IMR-90 (cell line): ENCODE results near the gene PITPNB. TPM values are rescaled to one million over a fixed set of nuclear protein-coding genes. Genes with fewer than 3 reads are reported as not detected.

Source experiments
- ATAC-seq: fragments of 200-7000 bp; cut with Tn5 transposase; 2 replicates; pipeline ENCODE4 v1.9.1; 2020; ENCODE audit warnings: low read depth, mild to moderate bottlenecking, moderate library complexity
- BruUV-seq: library from RNA; stranded (reverse); fragments of 400-500 nt; replicated peaks from 2 replicates; lab custom pipeline; 2021; lab: Mats Ljungman, UMichigan
- CTCF ChIA-PET: fragments of 300-600 bp; formaldehyde crosslinking; extraction: SDS; loops from one replicate; lab custom pipeline; 2021; ENCODE audit warnings: antibody characterized with exemption; lab: Yijun Ruan, JAX
- POLR2A ChIA-PET: fragments of 300-600 bp; sonication (Branson Sonifier 250); formaldehyde crosslinking; loops from one replicate; lab custom pipeline; 2022; ENCODE audit warnings: antibody characterized with exemption; ENCODE audit not compliant: unreplicated experiment; lab: Charles Lee
- DNase-seq: peaks from one replicate; pipeline ENCODE4 v3.0.0; 2013
- H2AFZ ChIP-seq: replicated peaks from 2 replicates; pipeline ENCODE3; 2013; ENCODE audit warnings: low read length, mild to moderate bottlenecking; ENCODE audit not compliant: poor library complexity
- H2AK5ac ChIP-seq: 2 replicates; pipeline ENCODE4 v1.6.1; 2013; ENCODE audit warnings: low read depth, low read length, inconsistent platforms
- H2AK9ac ChIP-seq: replicated peaks from 2 replicates; pipeline ENCODE3; 2013; ENCODE audit warnings: mild to moderate bottlenecking, low read depth, low read length, moderate library complexity; ENCODE audit not compliant: poor library complexity
- H2BK120ac ChIP-seq: 2 replicates; pipeline ENCODE4 v1.6.1; 2013; ENCODE audit warnings: low read depth, low read length, inconsistent platforms
- H2BK15ac ChIP-seq: 3 replicates; pipeline ENCODE4 v1.6.1; 2013; ENCODE audit warnings: low read depth, low read length, inconsistent platforms
- H2BK20ac ChIP-seq: 2 replicates; pipeline ENCODE4 v1.6.1; 2013; ENCODE audit warnings: low read depth, mild to moderate bottlenecking, inconsistent platforms, low read length, moderate library complexity
- H2BK5ac ChIP-seq: 2 replicates; pipeline ENCODE4 v1.6.1; 2013; ENCODE audit warnings: mild to moderate bottlenecking, low read depth, low read length, inconsistent platforms; ENCODE audit not compliant: poor library complexity, severe bottlenecking
- H3K14ac ChIP-seq: replicated peaks from 2 replicates; pipeline ENCODE4 v1.6.1; 2013; ENCODE audit warnings: low read depth, low read length, inconsistent platforms
- H3K18ac ChIP-seq: 2 replicates; pipeline ENCODE4 v1.6.1; 2013; ENCODE audit warnings: low read depth, low read length, control low read depth
- H3K23ac ChIP-seq: 2 replicates; pipeline ENCODE4 v1.6.1; 2013; ENCODE audit warnings: low read depth, low read length, inconsistent platforms
- H3K27ac ChIP-seq: 2 replicates; pipeline ENCODE4 v1.5.1; 2013; ENCODE audit warnings: mild to moderate bottlenecking, control low read depth, low read length; ENCODE audit not compliant: insufficient read depth
- H3K27me3 ChIP-seq: 2 replicates; pipeline ENCODE4 v1.6.1; 2013; ENCODE audit warnings: low read length; ENCODE audit not compliant: control insufficient read depth, insufficient read depth
- H3K36me3 ChIP-seq: 2 replicates; pipeline ENCODE4 v1.6.1; 2013; ENCODE audit warnings: low read length, mixed read lengths; ENCODE audit not compliant: control insufficient read depth, insufficient read depth
- H3K4ac ChIP-seq: 2 replicates; pipeline ENCODE4 v1.6.1; 2013; ENCODE audit warnings: low read depth, low read length, inconsistent platforms
- H3K4me1 ChIP-seq: 2 replicates; pipeline ENCODE4 v1.6.1; 2013; ENCODE audit warnings: low read length, mixed read lengths; ENCODE audit not compliant: control insufficient read depth, insufficient read depth
- H3K4me2 ChIP-seq: 2 replicates; pipeline ENCODE4 v1.6.1; 2013; ENCODE audit warnings: low read depth, mild to moderate bottlenecking, control low read depth, low read length, moderate library complexity
- H3K4me3 ChIP-seq: 2 replicates; pipeline ENCODE4 v1.5.1; 2013; ENCODE audit warnings: low read depth, mild to moderate bottlenecking, control low read depth, low read length, moderate library complexity; ENCODE audit not compliant: insufficient read depth
- H3K56ac ChIP-seq: 2 replicates; pipeline ENCODE4 v1.6.1; 2013; ENCODE audit warnings: low read length, inconsistent platforms; ENCODE audit not compliant: insufficient read depth; ENCODE audit errors: extremely low read depth
- H3K79me1 ChIP-seq, 2 experiments: 2 replicates each; pipeline ENCODE4 v1.6.1; 2013; ENCODE audit warnings: low read length in 2 of 2, inconsistent platforms in 1 of 2, low read depth in 1 of 2
- H3K9ac ChIP-seq: 2 replicates; pipeline ENCODE4 v1.6.1; 2013; ENCODE audit warnings: low read depth, low read length, control low read depth
- H3K9me1 ChIP-seq: 2 replicates; pipeline ENCODE4 v1.6.1; 2013; ENCODE audit warnings: low read length, inconsistent platforms; ENCODE audit not compliant: insufficient read depth
- H3K9me3 ChIP-seq: 2 replicates; pipeline ENCODE4 v1.6.1; 2013; ENCODE audit warnings: low read length; ENCODE audit not compliant: control insufficient read depth, insufficient read depth
- H4K20me1 ChIP-seq: 2 replicates; pipeline ENCODE4 v1.6.1; 2013; ENCODE audit warnings: low read length, inconsistent platforms; ENCODE audit not compliant: insufficient read depth
- H4K5ac ChIP-seq: 2 replicates; pipeline ENCODE4 v1.6.1; 2013; ENCODE audit warnings: mild to moderate bottlenecking, low read depth, low read length, control low read depth
- H4K8ac ChIP-seq, 2 experiments: 2 replicates each; pipeline ENCODE4 v1.6.1; 2013; ENCODE audit warnings: low read depth in 2 of 2, low read length in 2 of 2, control low read depth in 1 of 2, inconsistent platforms in 1 of 2
- H4K91ac ChIP-seq: 2 replicates; pipeline ENCODE4 v1.6.1; 2013; ENCODE audit warnings: low read depth, low read length, inconsistent platforms; ENCODE audit not compliant: insufficient read depth
- BHLHE40 ChIP-seq: fragments of 150-350 bp; IDR thresholded peaks from 2 replicates; pipeline ENCODE4 v1.6.1; 2016; ENCODE audit warnings: mild to moderate bottlenecking, low read depth, low read length
- CEBPB ChIP-seq: IDR thresholded peaks from 2 replicates; pipeline ENCODE4 v1.6.1; 2012; ENCODE audit warnings: low read depth, low read length, improper control_type of control experiment
- CHD1 ChIP-seq: IDR thresholded peaks from 2 replicates; pipeline ENCODE4 v1.6.1; 2012; ENCODE audit warnings: low read depth, low read length, improper control_type of control experiment
- FOS ChIP-seq: fragments of 150-350 bp; IDR thresholded peaks from 2 replicates; pipeline ENCODE4 v1.6.1; 2016; ENCODE audit warnings: low read depth, low read length
- MAFK ChIP-seq: IDR thresholded peaks from 2 replicates; pipeline ENCODE4 v1.6.1; 2012; ENCODE audit warnings: low read depth, low read length, improper control_type of control experiment
- MAZ ChIP-seq: IDR thresholded peaks from 2 replicates; pipeline ENCODE4 v1.6.1; 2012; ENCODE audit warnings: low read depth, mild to moderate bottlenecking, low read length, improper control_type of control experiment, moderate library complexity, borderline replicate concordance
- MXI1 ChIP-seq: IDR thresholded peaks from 2 replicates; pipeline ENCODE4 v1.6.1; 2012; ENCODE audit warnings: low read depth, mild to moderate bottlenecking, low read length, moderate library complexity, borderline replicate concordance
- NFE2L2 ChIP-seq: fragments of 150-350 bp; IDR thresholded peaks from 2 replicates; pipeline ENCODE4 v1.6.1; 2016; ENCODE audit warnings: low read depth, mild to moderate bottlenecking, low read length
- POLR2A ChIP-seq: IDR thresholded peaks from 2 replicates; pipeline ENCODE4 v1.6.1; 2012; ENCODE audit warnings: mild to moderate bottlenecking, low read depth, low read length
- RCOR1 ChIP-seq: IDR thresholded peaks from 2 replicates; pipeline ENCODE4 v1.6.1; 2012; ENCODE audit warnings: mild to moderate bottlenecking, low read length, improper control_type of control experiment; ENCODE audit not compliant: insufficient replicate concordance
- SMC3 ChIP-seq: fragments of 150-350 bp; IDR thresholded peaks from 2 replicates; pipeline ENCODE4 v1.6.1; 2016; ENCODE audit warnings: low read depth, mild to moderate bottlenecking, antibody characterized with exemption, low read length, moderate library complexity
- WGBS, 2 experiments: methylation state at CpG; one replicate each; pipeline versions ENCODE4 v1.1.5 to v1.1.7; 2013; ENCODE audit warnings: missing lambda C conversion rate in 2 of 2; ENCODE audit not compliant: insufficient read length in 1 of 2; ENCODE audit errors: extremely low coverage in 2 of 2; 5-methylcytosine and 5-hydroxymethylcytosine counted together
- dilution Hi-C: fragments of 300-500 bp; cut with HindIII; formaldehyde crosslinking; loops from one replicate; pipeline ENCODE4 v1.14.3; 2018; ENCODE audit warnings: low sequenced_read_pairs; ENCODE audit not compliant: unreplicated experiment
- in situ Hi-C: fragments of 300-500 bp; cut with MboI; formaldehyde crosslinking; loops from 3 replicates; pipeline ENCODE4 v1.14.3; 2019; ENCODE audit warnings: low sequenced_read_pairs, inconsistent platforms, mixed read lengths
- intact Hi-C: fragments of 100-400 bp; cut with micrococcal nuclease; formaldehyde crosslinking; loops from 2 replicates; pipeline ENCODE4 v1.10.0; 2022
- polyA plus RNA-seq, 3 experiments: library from polyadenylated mRNA; depleted of rRNA; stranded (reverse); fragments of >200 nt; gene quantifications; 2 replicates each; pipeline ENCODE4 v1.2.3, GENCODE V29; 2012; ENCODE audit warnings: low replicate concordance in 1 of 3
- total RNA-seq: library from RNA; depleted of rRNA; stranded (reverse); fragments of >200 nt; gene quantifications from 2 replicates; pipeline ENCODE4 v1.2.3, GENCODE V29; 2012
- TF ChIP-seq, protein P1 (sequence below): fragments of 150-350 bp; IDR thresholded peaks from 2 replicates; pipeline ENCODE4 v1.6.1; 2017; ENCODE audit warnings: mild to moderate bottlenecking, antibody characterized with exemption, low read length, low read depth

PITPNB gene
- total and polyA plus RNA-seq, 2 of the 4 experiments (the other 2 are of a cell fraction) = 19.7 to 54.5 TPM

DNA sequence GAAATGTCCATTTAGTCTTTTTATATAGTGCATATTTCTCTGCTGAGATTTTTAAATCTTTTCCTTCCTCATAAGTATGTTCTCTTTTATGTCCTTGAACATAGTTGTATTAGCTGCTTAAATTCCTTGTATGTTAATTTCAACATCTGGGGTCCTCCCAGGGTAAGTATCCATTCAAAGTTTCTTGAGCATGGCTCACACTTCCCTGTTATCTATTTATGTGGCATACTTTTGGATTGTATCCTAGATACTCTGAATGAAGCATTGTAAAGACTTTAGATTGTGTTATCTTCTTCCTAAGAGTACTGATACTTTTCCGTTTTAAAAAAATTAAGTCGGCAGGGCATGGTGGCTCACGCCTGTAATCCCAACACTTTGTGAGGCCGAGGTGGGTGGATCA is 28.4 kb upstream of the PITPNB start:
- Histone ChIP-seq H2BK15ac (no peak overlapping the region), H3K4me3 (no peak overlapping the region), H3K79me1 (no peaks in the 10 kb centered on the region; a peak in 1 of 4 replicates), H4K91ac (no peak overlapping the region), H3K27me3 (no peaks in the 10 kb centered on the region), H3K36me3 (no peaks in the 10 kb centered on the region), H3K27ac (no peak overlapping the region), H4K20me1 (no peaks in the 10 kb centered on the region), H3K4ac (no peak overlapping the region), H2AK5ac (no peak overlapping the region), H3K56ac (no peak overlapping the region), H3K9me1 (no peaks in the 10 kb centered on the region), H3K4me1 (peaks cover 2% of the 10 kb centered on the region), H2BK20ac (no peak overlapping the region), H3K9ac (no peak overlapping the region), H4K5ac (no peak overlapping the region), H2BK5ac (no peak overlapping the region), H3K4me2 (no peak overlapping the region), H4K8ac (no peak overlapping the region), H3K18ac (no peak overlapping the region), H3K23ac (no peak overlapping the region), H3K9me3 (no peaks in the 10 kb centered on the region), H2AK9ac (no peak overlapping the region), H3K14ac (no peak overlapping the region), H2BK120ac (no peak overlapping the region), H2AFZ (no peak overlapping the region)
- TF ChIP-seq CEBPB (no peak), MAFK (no peak), FOS (no peak), MAZ (no peak), SMC3 (no peak), POLR2A (no peak), CHD1 (no peak), MXI1 (no peak), NFE2L2 (no peak), RCOR1 (no peak), BHLHE40 (no peak)
- TF ChIP-seq, protein P1, sequence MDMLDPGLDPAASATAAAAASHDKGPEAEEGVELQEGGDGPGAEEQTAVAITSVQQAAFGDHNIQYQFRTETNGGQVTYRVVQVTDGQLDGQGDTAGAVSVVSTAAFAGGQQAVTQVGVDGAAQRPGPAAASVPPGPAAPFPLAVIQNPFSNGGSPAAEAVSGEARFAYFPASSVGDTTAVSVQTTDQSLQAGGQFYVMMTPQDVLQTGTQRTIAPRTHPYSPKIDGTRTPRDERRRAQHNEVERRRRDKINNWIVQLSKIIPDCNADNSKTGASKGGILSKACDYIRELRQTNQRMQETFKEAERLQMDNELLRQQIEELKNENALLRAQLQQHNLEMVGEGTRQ = no peak
- DNase-seq (no peak), ATAC-seq (no peak)
- WGBS, 2 experiments = 100% methylated on average over 2 of the region's 4 CpGs; no CpG with 5 or more reads in 1 of the 2 experiments
- POLR2A ChIA-PET = no interaction called here
- intact Hi-C loops = no loop called here
- in situ Hi-C loops = no loop called here
- BruUV-seq = no TSS peak
- dilution Hi-C loops = no loop called here
- CTCF ChIA-PET = interaction anchor here (0.6 to 1.2 kb wide), 2 partner anchors 17 to 1135 kb away, joined by 3 to 4 read pairs; no protein-coding TSS in a partner anchor
